SH-SY5Y (cell line): ENCODE measurements around the gene PLOD2.

Source experiments
- GATA2 ChIP-seq: IDR thresholded peaks from 2 replicates; pipeline ENCODE4 v1.6.1; 2011; ENCODE audit warnings: mild to moderate bottlenecking, low read depth, low read length
- GATA3 ChIP-seq: IDR thresholded peaks from 2 replicates; pipeline ENCODE4 v1.6.1; 2011; ENCODE audit warnings: low read depth, mild to moderate bottlenecking, low read length, moderate library complexity

- TF ChIP-seq GATA2 (no peak), GATA3 (no peak)
Observed at GRCh38 chr3:146072824-146073223, 88.2 kb downstream of the PLOD2 start.
